Neural progenitor cell (in vitro differentiated cells): Measurements from ENCODE around the gene TEAD3. TPM values are rescaled to one million over a fixed set of nuclear protein-coding genes. Genes with fewer than 3 reads are reported as not detected.

Experiments used
- DNase-seq: peaks from one replicate; pipeline ENCODE4 v3.0.0-alpha.2; 2016; ENCODE audit warnings: low spot score
- H2AFZ ChIP-seq: fragments of 200-600 bp; sonication (generic); replicated peaks from 2 replicates; pipeline ENCODE4 v1.6.1; 2016; ENCODE audit warnings: antibody characterized with exemption
- H3F3A ChIP-seq: fragments of 200-600 bp; sonication (generic); 2 replicates; pipeline ENCODE4 v1.6.1; 2016; ENCODE audit warnings: antibody characterized with exemption, low read depth
- H3K27ac ChIP-seq: fragments of 200-600 bp; sonication (generic); 2 replicates; pipeline ENCODE4 v1.5.1; 2016; ENCODE audit warnings: mild to moderate bottlenecking
- H3K27me3 ChIP-seq: fragments of 200-600 bp; sonication (generic); 2 replicates; pipeline ENCODE4 v1.6.1; 2016; ENCODE audit warnings: mild to moderate bottlenecking, moderate library complexity
- H3K36me3 ChIP-seq: fragments of 200-600 bp; sonication (generic); 2 replicates; pipeline ENCODE4 v1.5.1; 2016
- H3K4me1 ChIP-seq: fragments of 200-600 bp; sonication (generic); 2 replicates; pipeline ENCODE4 v1.6.1; 2016; ENCODE audit warnings: mixed run types
- H3K4me2 ChIP-seq: fragments of 200-600 bp; sonication (generic); 2 replicates; pipeline ENCODE4 v1.6.1; 2016
- H3K4me3 ChIP-seq: fragments of 200-600 bp; sonication (generic); 2 replicates; pipeline ENCODE4 v1.5.1; 2016
- H3K79me2 ChIP-seq: fragments of 200-600 bp; sonication (generic); 2 replicates; pipeline ENCODE4 v1.6.1; 2016; ENCODE audit warnings: low read depth
- H3K9ac ChIP-seq: fragments of 200-600 bp; sonication (generic); 2 replicates; pipeline ENCODE4 v1.6.1; 2016
- H3K9me3 ChIP-seq: fragments of 200-600 bp; sonication (generic); 2 replicates; pipeline ENCODE4 v1.5.1; 2016; ENCODE audit warnings: low read depth
- H4K20me1 ChIP-seq: fragments of 200-600 bp; sonication (generic); 2 replicates; pipeline ENCODE4 v1.6.1; 2016; ENCODE audit warnings: low read depth
- H3K27ac Mint-ChIP-seq: 3 replicates; pipeline ENCODE4 v1.8.0; 2021; ENCODE audit warnings: mixed read lengths
- H3K27me3 Mint-ChIP-seq: 2 replicates; pipeline ENCODE4 v1.8.0; 2022; ENCODE audit warnings: low read depth, mild to moderate bottlenecking, inconsistent platforms, moderate library complexity, mixed read lengths; ENCODE audit not compliant: insufficient read depth
- H3K36me3 Mint-ChIP-seq: 3 replicates; pipeline ENCODE4 v1.8.0; 2021; ENCODE audit warnings: mixed read lengths
- H3K4me1 Mint-ChIP-seq: 3 replicates; pipeline ENCODE4 v1.8.0; 2021; ENCODE audit warnings: mixed read lengths
- H3K4me3 Mint-ChIP-seq: 3 replicates; pipeline ENCODE4 v1.8.0; 2021; ENCODE audit warnings: mild to moderate bottlenecking, moderate library complexity, mixed read lengths
- H3K9me3 Mint-ChIP-seq: 3 replicates; pipeline ENCODE4 v1.8.0; 2020; ENCODE audit warnings: mixed read lengths
- CTCF ChIP-seq: fragments of 200-600 bp; sonication (generic); IDR thresholded peaks from 2 replicates; pipeline ENCODE4 v1.5.1; 2017; ENCODE audit warnings: antibody characterized with exemption, mild to moderate bottlenecking
- EZH2 ChIP-seq: fragments of 200-600 bp; sonication (generic); IDR thresholded peaks from 2 replicates; pipeline ENCODE4 v1.6.1; 2017; ENCODE audit warnings: antibody characterized with exemption, mild to moderate bottlenecking, moderate library complexity
- EZH2phosphoT487 ChIP-seq: fragments of 200-600 bp; sonication (generic); IDR thresholded peaks from 2 replicates; pipeline ENCODE4 v1.6.1; 2017; ENCODE audit warnings: antibody characterized with exemption
- total RNA-seq: library from RNA; depleted of rRNA; stranded (reverse); fragments of >200 nt; gene quantifications from 2 replicates; pipeline ENCODE4 v1.2.3, GENCODE V29; 2015; ENCODE audit warnings: low replicate concordance

TEAD3 gene
- total RNA-seq, 1 donor from 2014 or later = 9.7 TPM

- no peaks in the 10 kb centered on the region for H3K27me3 ChIP-seq
- H3K36me3 ChIP-seq = no peaks in the 10 kb centered on the region
- no peak overlapping the region for H2AFZ ChIP-seq
- peaks cover 31% of the 10 kb centered on the region for H3K4me1 ChIP-seq
- H3K27ac Mint-ChIP-seq = no peak overlapping the region
- peaks cover 2% of the 10 kb centered on the region for H3K36me3 Mint-ChIP-seq
- H3K9me3 ChIP-seq = no peaks in the 10 kb centered on the region
- no peak for TF ChIP-seq CTCF
- no peak for TF ChIP-seq EZH2
- TF ChIP-seq EZH2phosphoT487 = no peak
- H3F3A ChIP-seq = peaks cover 12% of the 10 kb centered on the region
- peaks cover 9% of the 10 kb centered on the region for H3K79me2 ChIP-seq
- H3K4me2 ChIP-seq = no peak overlapping the region
- H3K4me1 Mint-ChIP-seq = peaks cover 26% of the 10 kb centered on the region
- H3K27me3 Mint-ChIP-seq = peaks cover 4% of the 10 kb centered on the region
- no peak overlapping the region for H3K9ac ChIP-seq
- no peak overlapping the region for H3K27ac ChIP-seq
- no peak for DNase-seq
- no peak overlapping the region for H3K4me3 ChIP-seq
- no peak overlapping the region for H3K4me3 Mint-ChIP-seq
- peaks cover 17% of the 10 kb centered on the region for H4K20me1 ChIP-seq
- no peaks in the 10 kb centered on the region for H3K9me3 Mint-ChIP-seq
These were observed 12.8 kb downstream of the TEAD3 start for GRCh38 chr6:35483893-35484645.

- peaks cover 2% of the 10 kb centered on the region for H3K36me3 Mint-ChIP-seq
- no peak for DNase-seq
- peaks cover 7% of the 10 kb centered on the region for H3F3A ChIP-seq
- no peaks in the 10 kb centered on the region for H3K27me3 ChIP-seq
- TF ChIP-seq EZH2phosphoT487 = no peak
- TF ChIP-seq CTCF = no peak
- TF ChIP-seq EZH2 = no peak
- no peaks in the 10 kb centered on the region for H3K36me3 ChIP-seq
- H3K4me2 ChIP-seq = no peak overlapping the region
- peak overlapping the region; percentile 86 for H3K27ac Mint-ChIP-seq
- peaks cover 4% of the 10 kb centered on the region for H3K27me3 Mint-ChIP-seq
- no peak overlapping the region for H3K4me3 ChIP-seq
- H3K79me2 ChIP-seq = peaks cover 4% of the 10 kb centered on the region
- peaks cover 30% of the 10 kb centered on the region for H3K4me1 ChIP-seq
- H3K4me1 Mint-ChIP-seq = peaks cover 24% of the 10 kb centered on the region
- no peak overlapping the region for H2AFZ ChIP-seq
- H3K9me3 ChIP-seq = no peaks in the 10 kb centered on the region
- no peak overlapping the region for H3K4me3 Mint-ChIP-seq
- no peak overlapping the region for H3K9ac ChIP-seq
- peaks cover 16% of the 10 kb centered on the region for H4K20me1 ChIP-seq
- no peak overlapping the region for H3K27ac ChIP-seq
- no peaks in the 10 kb centered on the region for H3K9me3 Mint-ChIP-seq
These were observed 13.4 kb downstream of the TEAD3 start for GRCh38 chr6:35483490-35483889.

- Histone ChIP-seq H3K27me3 (no peaks in the 10 kb centered on the region), H3K36me3 (no peaks in the 10 kb centered on the region), H3K9me3 (no peaks in the 10 kb centered on the region), H3K4me2 (no peak overlapping the region), H2AFZ (no peak overlapping the region), H3F3A (peaks cover 5% of the 10 kb centered on the region), H3K79me2 (peaks cover 4% of the 10 kb centered on the region), H4K20me1 (peaks cover 16% of the 10 kb centered on the region), H3K4me1 (peaks cover 26% of the 10 kb centered on the region), H3K9ac (no peak overlapping the region), H3K27ac (no peak overlapping the region), H3K4me3 (no peak overlapping the region)
- H3K36me3 Mint-ChIP-seq = peaks cover 2% of the 10 kb centered on the region
- H3K27ac Mint-ChIP-seq = peak overlapping the region; percentile 86
- H3K27me3 Mint-ChIP-seq = peaks cover 4% of the 10 kb centered on the region
- H3K9me3 Mint-ChIP-seq = no peaks in the 10 kb centered on the region
- peaks cover 19% of the 10 kb centered on the region for H3K4me1 Mint-ChIP-seq
- no peak for DNase-seq
- TF ChIP-seq EZH2phosphoT487 = no peak
- no peak for TF ChIP-seq EZH2
- TF ChIP-seq CTCF = no peak
- H3K4me3 Mint-ChIP-seq = peak overlapping the region; percentile 16
These were observed 13.8 kb downstream of the TEAD3 start for GRCh38 chr6:35483062-35483461.
